ENCODE results near the gene MYL12A.
A peak's percentile ranks its signal among the peaks of the same experiment; 100 is the strongest.

Gene MYL12A

DNA sequence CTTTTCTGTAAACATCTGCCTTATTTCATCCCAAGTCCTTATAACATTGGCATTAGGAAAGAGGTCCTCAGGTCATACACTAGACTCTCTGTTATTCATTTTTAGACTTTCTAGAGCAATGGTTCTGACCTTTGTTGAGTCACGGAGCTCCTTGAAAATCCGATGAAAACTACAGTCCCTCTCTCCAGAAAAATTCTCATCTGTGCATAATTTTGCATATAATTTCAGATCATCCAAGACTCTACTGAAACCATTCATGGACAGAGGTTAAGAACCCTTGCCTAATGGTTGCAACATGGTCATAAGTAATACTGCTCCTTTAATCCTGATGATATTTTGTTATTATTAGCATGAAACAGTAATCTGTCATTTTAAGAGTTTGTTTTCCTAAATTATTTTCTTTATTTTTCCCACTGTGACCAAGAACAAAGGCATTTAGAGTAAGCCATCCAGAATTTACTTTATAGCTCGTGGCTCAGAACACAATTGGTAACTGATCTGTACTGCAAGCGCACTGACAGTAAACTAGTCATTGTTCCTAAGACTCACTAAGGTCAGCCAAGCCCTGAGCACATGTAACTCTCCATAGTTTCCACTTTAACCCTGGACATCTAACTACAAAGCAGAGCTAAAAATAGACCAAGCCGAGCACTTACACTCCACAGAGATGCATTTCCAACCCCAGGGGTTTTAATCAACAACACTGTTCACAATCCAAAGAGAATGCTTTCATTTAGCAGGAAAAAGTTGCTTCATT, 36.2 kb upstream of the MYL12A start:
- no peak overlapping the region for H3K4me3 ChIP-seq (ENCODE audit: low read length)
- TF ChIP-seq, protein P1, sequence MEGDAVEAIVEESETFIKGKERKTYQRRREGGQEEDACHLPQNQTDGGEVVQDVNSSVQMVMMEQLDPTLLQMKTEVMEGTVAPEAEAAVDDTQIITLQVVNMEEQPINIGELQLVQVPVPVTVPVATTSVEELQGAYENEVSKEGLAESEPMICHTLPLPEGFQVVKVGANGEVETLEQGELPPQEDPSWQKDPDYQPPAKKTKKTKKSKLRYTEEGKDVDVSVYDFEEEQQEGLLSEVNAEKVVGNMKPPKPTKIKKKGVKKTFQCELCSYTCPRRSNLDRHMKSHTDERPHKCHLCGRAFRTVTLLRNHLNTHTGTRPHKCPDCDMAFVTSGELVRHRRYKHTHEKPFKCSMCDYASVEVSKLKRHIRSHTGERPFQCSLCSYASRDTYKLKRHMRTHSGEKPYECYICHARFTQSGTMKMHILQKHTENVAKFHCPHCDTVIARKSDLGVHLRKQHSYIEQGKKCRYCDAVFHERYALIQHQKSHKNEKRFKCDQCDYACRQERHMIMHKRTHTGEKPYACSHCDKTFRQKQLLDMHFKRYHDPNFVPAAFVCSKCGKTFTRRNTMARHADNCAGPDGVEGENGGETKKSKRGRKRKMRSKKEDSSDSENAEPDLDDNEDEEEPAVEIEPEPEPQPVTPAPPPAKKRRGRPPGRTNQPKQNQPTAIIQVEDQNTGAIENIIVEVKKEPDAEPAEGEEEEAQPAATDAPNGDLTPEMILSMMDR (IDR thresholded peaks at IDR 0.05; ENCODE audit: insufficient read depth, low read depth, low read length, missing control alignments), result no peak
- DNase-seq (ENCODE audit: low read depth), result no peak

DNA sequence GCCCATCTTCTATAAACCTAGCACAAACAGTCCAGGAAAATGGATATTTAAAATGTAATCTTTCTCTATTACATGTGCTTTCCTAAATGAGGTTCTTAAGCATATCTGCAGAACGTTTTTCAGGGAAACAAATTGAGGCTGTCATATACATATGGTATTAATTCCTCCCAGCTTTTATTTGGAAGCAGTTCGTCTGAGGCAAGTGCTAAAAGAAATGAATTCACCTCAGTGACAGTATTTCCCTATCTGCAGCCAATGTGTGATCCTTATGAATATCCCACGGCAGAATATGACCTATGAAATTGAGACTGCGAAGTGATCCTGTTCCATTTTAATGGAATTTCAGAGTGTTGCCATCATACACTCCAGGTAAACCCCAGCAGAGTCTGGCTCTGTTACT, 34.9 kb upstream of the MYL12A start:
- no peak for DNase-seq (ENCODE audit: low read depth)
- H3K4me3 ChIP-seq (ENCODE audit: low read length), result no peak overlapping the region
- TF ChIP-seq, protein P1 (IDR thresholded peaks at IDR 0.05; ENCODE audit: insufficient read depth, low read depth, low read length, missing control alignments), result no peak

DNA sequence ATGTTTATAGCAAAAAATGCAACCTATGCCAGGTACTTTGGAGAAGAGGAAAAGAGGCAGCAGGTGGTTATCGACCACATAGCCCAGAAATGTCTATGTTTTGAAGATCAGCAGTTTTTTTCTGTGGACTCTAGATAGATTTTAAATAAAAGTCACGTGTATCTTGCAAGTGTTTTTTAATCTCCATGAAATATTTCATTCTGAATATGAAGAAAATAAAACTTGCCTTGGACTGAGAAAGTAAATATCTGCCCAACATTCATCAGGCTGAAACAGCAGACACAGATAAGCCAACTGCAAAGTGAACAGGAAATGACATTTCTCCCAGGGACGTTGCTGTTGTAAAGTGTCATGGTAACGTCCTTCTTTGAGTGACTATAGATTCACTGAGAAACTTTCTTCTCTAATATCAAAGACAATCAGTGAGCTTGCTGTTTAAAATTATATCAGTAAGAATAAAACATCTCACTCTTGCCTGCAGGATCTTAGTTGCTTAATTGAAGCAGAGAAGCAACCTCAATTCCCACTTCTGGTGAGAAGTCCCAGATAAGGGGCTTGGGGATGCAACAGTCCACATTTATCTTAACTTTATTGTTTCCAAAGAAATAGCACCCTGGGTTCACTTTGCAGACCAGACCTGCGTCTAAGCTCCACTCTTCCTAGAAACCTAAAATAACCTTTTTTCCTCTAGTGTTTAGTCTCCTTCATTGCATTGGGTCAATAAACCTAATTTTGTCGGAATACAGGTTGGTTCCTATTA, 34.1 kb upstream of the MYL12A start:
- DNase-seq (ENCODE audit: low read depth), result no peak
- no peak overlapping the region for H3K4me3 ChIP-seq (ENCODE audit: low read length)
- TF ChIP-seq, protein P1 (IDR thresholded peaks at IDR 0.05; ENCODE audit: insufficient read depth, low read depth, low read length, missing control alignments), result no peak

DNA sequence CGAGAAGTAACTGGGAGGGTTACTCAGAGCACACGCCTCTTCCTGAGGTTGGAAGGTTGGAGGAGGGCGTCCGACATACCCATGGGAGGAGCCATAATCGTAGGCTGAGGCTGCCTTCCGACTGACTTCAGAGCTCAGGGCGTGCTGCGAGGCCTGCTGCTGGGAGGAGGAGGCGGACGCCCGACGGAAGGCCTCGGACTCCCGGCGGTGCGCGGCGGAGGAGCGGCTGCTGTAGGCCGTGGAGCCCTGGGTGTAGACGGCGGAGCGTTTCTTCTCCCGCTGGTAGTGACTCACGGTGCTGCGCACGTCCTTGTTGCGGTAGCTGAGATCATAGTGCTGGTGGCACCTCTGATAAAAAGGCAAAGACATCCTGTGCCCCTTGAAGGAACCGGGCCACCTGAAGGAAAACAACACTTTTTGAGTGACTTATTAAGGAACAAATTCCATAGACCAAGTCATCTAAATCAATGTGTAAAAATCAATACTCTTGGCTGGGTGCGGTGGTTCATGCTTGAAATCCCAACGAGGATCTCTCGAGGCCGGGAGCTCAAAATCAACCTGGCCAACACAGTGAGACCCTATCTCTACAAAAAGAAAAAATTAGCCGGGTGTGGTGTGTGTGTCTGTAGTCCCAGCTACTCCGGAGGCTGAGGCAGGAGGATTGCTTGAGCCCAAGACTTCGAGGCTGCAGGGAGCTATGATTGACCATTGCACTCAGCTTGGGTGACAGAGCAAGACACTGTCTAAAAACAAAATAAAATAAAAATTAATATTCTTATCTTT, 32.6 kb upstream of the MYL12A start:
- DNase-seq (ENCODE audit: low read depth), result no peak
- TF ChIP-seq, protein P1 (IDR thresholded peaks at IDR 0.05; ENCODE audit: insufficient read depth, low read depth, low read length, missing control alignments), result no peak
- no peak overlapping the region for H3K4me3 ChIP-seq (ENCODE audit: low read length)

DNA sequence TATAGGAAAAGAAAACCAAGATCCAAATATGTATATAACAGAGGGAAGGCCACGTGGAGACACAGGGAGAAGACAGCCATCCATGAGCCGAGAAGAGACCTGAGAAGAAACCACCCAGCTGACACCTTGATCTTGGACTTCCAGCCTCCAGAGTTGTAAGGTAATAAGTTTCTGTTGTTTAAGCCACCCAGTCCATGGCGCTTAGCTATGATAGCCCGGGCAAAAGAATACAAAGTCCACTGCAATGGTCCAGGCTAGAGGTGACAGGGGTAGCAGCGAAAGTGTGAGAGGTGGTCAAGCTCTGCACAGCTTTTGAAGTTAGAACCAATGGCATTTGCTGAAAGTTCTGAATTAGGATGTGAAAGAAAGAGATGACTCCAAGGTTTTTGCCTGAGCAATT, 30.6 kb upstream of the MYL12A start:
- DNase-seq (ENCODE audit: low read depth), result no peak
- TF ChIP-seq, protein P1 (IDR thresholded peaks at IDR 0.05; ENCODE audit: insufficient read depth, low read depth, low read length, missing control alignments), result no peak
- no peak overlapping the region for H3K4me3 ChIP-seq (ENCODE audit: low read length)

DNA sequence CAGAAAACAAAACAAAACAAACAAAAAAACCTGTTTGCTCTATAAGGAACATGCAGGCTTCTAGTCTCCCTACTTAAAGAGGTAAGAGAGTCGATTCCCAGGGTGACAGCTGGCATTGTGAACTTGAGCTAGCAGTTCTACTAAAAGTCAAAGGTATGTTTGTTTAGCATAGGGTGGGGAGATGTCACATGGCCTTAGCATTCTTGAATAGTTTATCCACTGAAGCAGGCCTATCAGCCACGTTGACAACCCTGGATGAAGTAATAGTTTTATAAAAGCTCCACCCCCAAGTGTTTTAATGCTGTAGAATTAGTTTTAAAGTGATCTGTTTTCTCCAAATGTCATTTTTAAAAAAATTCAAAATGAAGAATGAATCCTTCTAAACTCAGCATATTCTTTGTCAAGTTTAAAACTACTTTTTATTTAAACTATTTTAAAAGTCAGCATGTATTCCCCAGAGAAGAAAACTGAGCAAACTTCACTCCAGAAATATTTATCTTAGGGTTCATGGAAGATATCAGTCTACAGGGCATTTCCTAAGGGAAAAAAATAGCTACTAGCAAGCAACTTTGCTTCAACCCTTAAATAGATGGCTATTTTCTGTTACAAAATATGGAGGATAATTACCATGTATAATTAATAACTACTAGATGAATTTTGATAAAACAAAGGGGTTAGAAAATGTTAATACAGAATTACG, 29.5 kb upstream of the MYL12A start:
- peak; percentile 67 for DNase-seq (ENCODE audit: low read depth)
- no peak overlapping the region for H3K4me3 ChIP-seq (ENCODE audit: low read length)
- TF ChIP-seq, protein P1 (IDR thresholded peaks at IDR 0.05; ENCODE audit: insufficient read depth, low read depth, low read length, missing control alignments), result no peak
